DOHH2 (cell line): ENCODE measurements around the gene EOGT.

Experiments
- H3F3A ChIP-seq: fragments of 200-600 bp; sonication (generic), shearing (Covaris generic); 2 replicates; pipeline ENCODE4 v1.6.0; 2016; ENCODE audit warnings: antibody characterized with exemption, mild to moderate bottlenecking; ENCODE audit not compliant: control insufficient read depth, insufficient read depth
- H3K27ac ChIP-seq: fragments of 200-600 bp; sonication (generic); 2 replicates; pipeline ENCODE4 v1.5.1; 2014; ENCODE audit warnings: low read depth, mild to moderate bottlenecking, low read length, moderate library complexity
- H3K27me3 ChIP-seq: fragments of 200-600 bp; sonication (generic); 2 replicates; pipeline ENCODE4 v1.6.1; 2014; ENCODE audit warnings: mild to moderate bottlenecking, low read length, mixed read lengths; ENCODE audit not compliant: control insufficient read depth
- H3K36me3 ChIP-seq: fragments of 200-600 bp; sonication (generic); 2 replicates; pipeline ENCODE4 v1.6.1; 2014; ENCODE audit warnings: mild to moderate bottlenecking, low read length, moderate library complexity, mixed read lengths; ENCODE audit not compliant: control insufficient read depth
- H3K4me1 ChIP-seq: fragments of 200-600 bp; sonication (generic); 2 replicates; pipeline ENCODE4 v1.6.1; 2014; ENCODE audit warnings: mild to moderate bottlenecking, low read length, mixed read lengths; ENCODE audit not compliant: control insufficient read depth
- H3K4me2 ChIP-seq: fragments of 200-600 bp; sonication (generic); 2 replicates; pipeline ENCODE4 v1.6.0; 2014; ENCODE audit warnings: mild to moderate bottlenecking, low read length, moderate library complexity
- H3K4me3 ChIP-seq: fragments of 200-600 bp; sonication (generic); 2 replicates; pipeline ENCODE4 v1.5.1; 2014; ENCODE audit warnings: mild to moderate bottlenecking, low read length, mixed read lengths
- H3K79me2 ChIP-seq: fragments of 200-600 bp; sonication (generic); 2 replicates; pipeline ENCODE4 v1.6.1; 2014; ENCODE audit warnings: mild to moderate bottlenecking, low read length, mixed read lengths; ENCODE audit not compliant: control insufficient read depth
- H3K9me2 ChIP-seq: fragments of 200-600 bp; sonication (generic); replicated peaks from 2 replicates; pipeline ENCODE4 v1.6.1; 2014; ENCODE audit warnings: mild to moderate bottlenecking, low read length, mixed read lengths; ENCODE audit not compliant: control insufficient read depth
- H3K9me3 ChIP-seq: fragments of 200-600 bp; sonication (generic); 2 replicates; pipeline ENCODE4 v1.6.1; 2014; ENCODE audit warnings: antibody characterized with exemption, low read length, mixed read lengths; ENCODE audit not compliant: control insufficient read depth, insufficient read depth
- H4K20me1 ChIP-seq: fragments of 200-600 bp; sonication (generic); 2 replicates; pipeline ENCODE4 v1.6.0; 2014; ENCODE audit warnings: low read depth, mild to moderate bottlenecking, antibody characterized with exemption, low read length, moderate library complexity; ENCODE audit not compliant: control insufficient read depth, insufficient read depth
- EZH2phosphoT487 ChIP-seq: fragments of 200-600 bp; sonication (generic); IDR thresholded peaks from 2 replicates; pipeline ENCODE4 v1.6.1; 2017; ENCODE audit warnings: borderline replicate concordance, mild to moderate bottlenecking, antibody characterized with exemption, low read length, moderate library complexity, mixed read lengths
- TF ChIP-seq, protein P1 (sequence below): fragments of 200-600 bp; sonication (generic); IDR thresholded peaks from one replicate; pipeline ENCODE4 v1.5.1; 2014; ENCODE audit warnings: antibody characterized with exemption, mild to moderate bottlenecking, low read depth, low read length; ENCODE audit not compliant: poor library complexity, severe bottlenecking

The EOGT gene

DNA sequence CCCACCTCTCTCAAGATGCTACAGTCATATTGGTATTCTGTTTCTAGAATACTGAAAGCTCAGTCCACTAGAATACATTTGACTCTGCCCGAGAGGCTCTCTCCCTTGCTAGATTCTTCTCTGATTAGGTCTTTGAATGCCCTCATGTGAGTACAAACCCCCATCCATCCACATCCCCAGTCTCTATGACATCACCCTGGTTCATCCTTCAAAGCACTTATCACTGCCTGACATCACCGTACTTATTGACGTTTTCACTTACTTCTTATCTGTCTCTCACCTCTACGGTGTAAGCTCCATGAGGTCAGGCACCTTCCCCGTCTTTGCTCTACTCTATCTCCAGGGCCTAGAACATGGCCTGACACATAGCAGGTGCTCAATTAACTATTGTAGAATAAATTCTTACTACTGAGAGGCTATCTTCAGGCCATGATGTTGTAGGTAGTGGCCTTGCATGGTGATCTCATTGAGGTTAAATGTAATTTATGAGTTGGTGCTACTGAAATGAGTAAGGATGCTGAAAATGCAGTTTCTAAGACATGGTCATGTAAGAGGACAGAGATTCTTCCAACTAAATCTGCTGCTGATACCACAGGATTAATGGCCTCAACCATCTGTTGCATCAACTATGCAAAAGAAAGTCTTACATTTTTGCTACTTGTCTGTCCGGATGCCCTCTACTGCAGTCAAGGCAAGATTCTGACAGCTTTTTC, 26.8 kb downstream of the EOGT start:
- TF ChIP-seq, protein P1, sequence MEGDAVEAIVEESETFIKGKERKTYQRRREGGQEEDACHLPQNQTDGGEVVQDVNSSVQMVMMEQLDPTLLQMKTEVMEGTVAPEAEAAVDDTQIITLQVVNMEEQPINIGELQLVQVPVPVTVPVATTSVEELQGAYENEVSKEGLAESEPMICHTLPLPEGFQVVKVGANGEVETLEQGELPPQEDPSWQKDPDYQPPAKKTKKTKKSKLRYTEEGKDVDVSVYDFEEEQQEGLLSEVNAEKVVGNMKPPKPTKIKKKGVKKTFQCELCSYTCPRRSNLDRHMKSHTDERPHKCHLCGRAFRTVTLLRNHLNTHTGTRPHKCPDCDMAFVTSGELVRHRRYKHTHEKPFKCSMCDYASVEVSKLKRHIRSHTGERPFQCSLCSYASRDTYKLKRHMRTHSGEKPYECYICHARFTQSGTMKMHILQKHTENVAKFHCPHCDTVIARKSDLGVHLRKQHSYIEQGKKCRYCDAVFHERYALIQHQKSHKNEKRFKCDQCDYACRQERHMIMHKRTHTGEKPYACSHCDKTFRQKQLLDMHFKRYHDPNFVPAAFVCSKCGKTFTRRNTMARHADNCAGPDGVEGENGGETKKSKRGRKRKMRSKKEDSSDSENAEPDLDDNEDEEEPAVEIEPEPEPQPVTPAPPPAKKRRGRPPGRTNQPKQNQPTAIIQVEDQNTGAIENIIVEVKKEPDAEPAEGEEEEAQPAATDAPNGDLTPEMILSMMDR, result no peak
- no peak for TF ChIP-seq EZH2phosphoT487
- Histone ChIP-seq H3K27ac (no peak overlapping the region), H3K4me3 (no peak overlapping the region), H4K20me1 (no peaks in the 10 kb centered on the region), H3K79me2 (no peaks in the 10 kb centered on the region), H3K36me3 (peaks cover 7% of the 10 kb centered on the region; the same call in 1 of the 2 replicates), H3K4me2 (no peak overlapping the region), H3K27me3 (no peaks in the 10 kb centered on the region), H3K4me1 (no peaks in the 10 kb centered on the region), H3K9me2 (no peaks in the 10 kb centered on the region), H3K9me3 (no peaks in the 10 kb centered on the region), H3F3A (no peaks in the 10 kb centered on the region)

DNA sequence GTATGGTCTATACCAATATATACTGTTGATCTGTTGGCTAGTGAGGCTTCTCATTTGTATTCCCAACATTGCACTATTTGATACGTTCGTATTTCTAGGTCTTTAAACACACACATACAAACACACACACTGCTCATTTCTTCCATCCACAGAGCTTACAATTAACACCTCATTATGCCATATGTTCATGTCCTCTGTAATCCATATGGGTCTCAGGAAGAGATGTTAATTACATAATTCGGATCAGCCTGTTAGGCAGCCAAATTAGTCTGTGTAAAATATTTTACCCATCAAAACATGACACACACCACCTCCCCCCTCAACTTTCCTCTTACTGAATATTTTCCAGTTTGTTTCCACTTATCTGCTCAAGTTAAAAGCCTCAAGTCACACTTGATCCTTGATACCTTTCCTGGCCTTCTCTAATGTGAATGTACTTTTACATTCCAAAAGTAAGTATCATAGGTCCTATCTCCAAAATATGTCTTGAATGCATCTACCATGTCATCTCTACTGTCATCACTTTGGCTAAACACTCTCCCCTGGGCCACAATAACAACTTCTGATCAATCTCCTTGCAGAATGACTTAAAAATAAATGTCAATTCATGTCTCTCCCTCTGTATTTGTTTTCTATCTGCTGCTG, 28.2 kb downstream of the EOGT start:
- Histone ChIP-seq H3K9me3 (no peaks in the 10 kb centered on the region), H3F3A (no peaks in the 10 kb centered on the region), H3K36me3 (peaks cover 7% of the 10 kb centered on the region; the same call in 1 of the 2 replicates), H3K4me1 (no peaks in the 10 kb centered on the region), H3K27ac (no peak overlapping the region), H4K20me1 (no peaks in the 10 kb centered on the region), H3K9me2 (no peaks in the 10 kb centered on the region), H3K79me2 (no peaks in the 10 kb centered on the region), H3K27me3 (no peaks in the 10 kb centered on the region), H3K4me3 (no peak overlapping the region), H3K4me2 (no peak overlapping the region)
- TF ChIP-seq EZH2phosphoT487, result no peak
- TF ChIP-seq, protein P1, result no peak

DNA sequence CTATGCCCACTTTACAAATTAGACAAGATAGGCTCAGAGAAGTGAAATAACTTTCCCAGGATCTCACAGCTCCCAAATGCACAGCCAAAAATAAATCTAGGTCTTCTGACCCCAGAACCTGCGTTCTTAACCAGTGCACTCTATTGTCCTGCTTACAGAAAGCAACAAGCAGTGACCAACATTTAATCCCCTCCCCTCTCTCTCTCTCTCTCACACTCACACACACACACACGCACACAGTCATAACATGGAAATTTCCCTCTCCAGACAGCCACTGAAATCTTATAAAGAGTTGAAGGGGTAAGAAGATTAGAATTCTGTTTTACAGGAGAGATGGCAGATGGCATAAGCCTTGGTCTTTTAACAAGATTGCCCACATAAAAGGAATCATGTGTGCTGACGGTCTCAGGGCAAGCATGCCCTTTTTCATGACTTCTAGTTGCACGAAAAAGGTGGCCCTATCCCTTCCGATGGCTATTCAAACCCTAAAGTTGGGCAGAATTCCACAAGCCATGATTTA, 29.4 kb downstream of the EOGT start:
- H4K20me1 ChIP-seq, result no peaks in the 10 kb centered on the region
- no peaks in the 10 kb centered on the region for H3K9me2 ChIP-seq
- no peak overlapping the region for H3K4me2 ChIP-seq
- TF ChIP-seq, protein P1, result no peak
- no peak for TF ChIP-seq EZH2phosphoT487
- H3K27me3 ChIP-seq, result no peaks in the 10 kb centered on the region
- H3K9me3 ChIP-seq, result no peaks in the 10 kb centered on the region
- H3F3A ChIP-seq, result no peaks in the 10 kb centered on the region
- no peaks in the 10 kb centered on the region for H3K79me2 ChIP-seq
- H3K4me3 ChIP-seq, result no peak overlapping the region
- H3K36me3 ChIP-seq, result peaks cover 7% of the 10 kb centered on the region; the same call in 1 of the 2 replicates
- no peaks in the 10 kb centered on the region for H3K4me1 ChIP-seq
- H3K27ac ChIP-seq, result no peak overlapping the region
